GM21825 (cell line): ENCODE data around the gene PTPRD.

Experiments
- ATAC-seq: cut with Tn5 transposase; IDR thresholded peaks from one replicate; pipeline ENCODE4 v1.9.1; 2021; ENCODE audit warnings: mild to moderate bottlenecking, moderate library complexity; ENCODE audit not compliant: unreplicated experiment

PTPRD gene

GRCh38 chr9:10204276-10204675, 408.5 kb downstream of the PTPRD start:
- no peak for ATAC-seq

GRCh38 chr9:10173561-10173960, 439.2 kb downstream of the PTPRD start:
- no peak for ATAC-seq

GRCh38 chr9:10172476-10172875, 440.3 kb downstream of the PTPRD start:
- no peak for ATAC-seq

GRCh38 chr9:10168241-10168640, 444.6 kb downstream of the PTPRD start:
- no peak for ATAC-seq

GRCh38 chr9:10148796-10149195, 464.0 kb downstream of the PTPRD start:
- ATAC-seq, result no peak

GRCh38 chr9:10146517-10147331, 466.1 kb downstream of the PTPRD start:
- ATAC-seq, result no peak

- no peak for ATAC-seq
Measured at GRCh38 chr9:10144355-10144754, 468.4 kb downstream of the PTPRD start.

GRCh38 chr9:10135553-10135952, 477.2 kb downstream of the PTPRD start:
- ATAC-seq, result no peak

- ATAC-seq, result no peak
Measured at GRCh38 chr9:10134266-10134665, 478.5 kb downstream of the PTPRD start.

- no peak for ATAC-seq
Measured at GRCh38 chr9:10130061-10130675, 482.6 kb downstream of the PTPRD start.

GRCh38 chr9:10127867-10128266, 484.9 kb downstream of the PTPRD start:
- no peak for ATAC-seq

- ATAC-seq, result no peak
Measured at GRCh38 chr9:10112798-10113197, 500.0 kb downstream of the PTPRD start.

- ATAC-seq, result no peak
Measured at GRCh38 chr9:10112070-10112469, 500.7 kb downstream of the PTPRD start.

GRCh38 chr9:10108815-10109214, 504.0 kb downstream of the PTPRD start:
- ATAC-seq, result no peak

GRCh38 chr9:10104774-10105173, 508.0 kb downstream of the PTPRD start:
- ATAC-seq, result no peak

- ATAC-seq, result no peak
Measured at GRCh38 chr9:10095208-10095607, 517.6 kb downstream of the PTPRD start.

GRCh38 chr9:10094563-10094962, 518.2 kb downstream of the PTPRD start:
- ATAC-seq, result no peak

GRCh38 chr9:10080012-10080411, 532.8 kb downstream of the PTPRD start:
- no peak for ATAC-seq

GRCh38 chr9:10079284-10079964, 533.4 kb downstream of the PTPRD start:
- ATAC-seq, result no peak

GRCh38 chr9:10071579-10071978, 541.2 kb downstream of the PTPRD start:
- ATAC-seq, result no peak

- no peak for ATAC-seq
Measured at GRCh38 chr9:10062629-10063395, 550.0 kb downstream of the PTPRD start.
